ENCODE measurements around the gene CEMP1.

CEMP1 gene

DNA sequence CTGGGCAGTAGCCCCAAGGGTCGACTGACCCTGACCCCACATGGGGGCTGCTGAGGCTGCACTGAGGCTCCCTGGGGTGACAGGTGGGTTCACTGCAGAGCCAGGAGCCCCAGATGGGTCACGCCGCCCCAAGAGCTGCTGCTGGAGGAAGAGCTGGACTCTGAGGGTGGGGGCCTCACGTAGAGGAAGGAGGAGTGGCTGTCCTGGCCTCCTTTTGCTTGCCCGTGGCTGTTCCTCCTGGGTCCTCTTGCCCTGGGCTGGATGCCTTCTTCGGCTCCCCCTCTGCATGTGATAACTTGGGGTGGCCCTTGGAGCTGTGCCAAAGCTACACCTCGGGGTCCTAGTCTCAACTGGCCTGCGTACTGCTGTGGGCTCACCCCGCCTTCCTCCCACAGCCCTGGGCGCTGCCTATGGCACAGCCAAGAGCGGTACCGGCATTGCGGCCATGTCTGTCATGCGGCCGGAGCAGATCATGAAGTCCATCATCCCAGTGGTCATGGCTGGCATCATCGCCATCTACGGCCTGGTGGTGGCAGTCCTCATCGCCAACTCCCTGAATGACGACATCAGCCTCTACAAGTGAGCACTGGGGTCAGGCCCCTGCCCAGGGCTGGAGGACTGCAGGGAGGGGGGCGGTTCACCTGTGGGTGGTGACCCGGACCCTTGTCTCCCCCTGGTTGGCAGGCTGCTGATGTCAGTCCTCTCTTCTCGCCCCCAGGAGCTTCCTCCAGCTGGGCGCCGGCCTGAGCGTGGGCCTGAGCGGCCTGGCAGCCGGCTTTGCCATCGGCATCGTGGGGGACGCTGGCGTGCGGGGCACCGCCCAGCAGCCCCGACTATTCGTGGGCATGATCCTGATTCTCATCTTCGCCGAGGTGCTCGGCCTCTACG, 12.1 kb downstream of the CEMP1 start:
- DNase-seq = no peak

DNA sequence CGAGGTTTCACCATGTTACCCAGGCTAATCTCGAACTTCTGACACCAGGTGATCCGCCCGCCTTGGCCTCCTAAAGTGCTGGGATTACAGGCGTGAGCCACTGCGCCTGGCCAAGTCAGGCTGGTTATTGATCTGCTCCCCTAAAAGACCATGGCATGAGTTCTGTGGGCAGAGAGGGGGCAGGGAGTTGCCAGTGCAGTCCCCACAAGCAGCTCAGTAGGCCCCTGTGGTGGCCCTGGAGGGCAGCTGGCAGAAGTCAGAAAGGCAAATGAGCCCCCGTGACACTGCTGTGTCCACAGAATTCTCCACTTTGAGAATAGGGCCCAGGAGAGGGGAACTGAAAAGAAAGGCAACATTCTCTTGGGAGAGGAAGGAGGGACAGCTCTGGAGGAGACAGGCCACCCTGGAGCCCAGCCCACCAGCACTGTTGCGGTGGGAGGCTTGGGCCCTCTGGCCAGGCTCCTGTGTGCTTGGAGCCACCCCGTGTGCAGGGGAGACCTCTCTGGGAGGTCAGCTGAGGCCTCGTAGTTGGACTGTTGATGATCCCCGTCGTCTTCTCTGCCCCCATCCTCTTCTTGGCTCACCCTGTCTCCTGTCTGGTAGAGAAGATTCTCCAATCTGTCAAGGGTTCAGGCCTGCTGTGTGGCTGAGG, 13.1 kb downstream of the CEMP1 start:
- no peak for DNase-seq

DNA sequence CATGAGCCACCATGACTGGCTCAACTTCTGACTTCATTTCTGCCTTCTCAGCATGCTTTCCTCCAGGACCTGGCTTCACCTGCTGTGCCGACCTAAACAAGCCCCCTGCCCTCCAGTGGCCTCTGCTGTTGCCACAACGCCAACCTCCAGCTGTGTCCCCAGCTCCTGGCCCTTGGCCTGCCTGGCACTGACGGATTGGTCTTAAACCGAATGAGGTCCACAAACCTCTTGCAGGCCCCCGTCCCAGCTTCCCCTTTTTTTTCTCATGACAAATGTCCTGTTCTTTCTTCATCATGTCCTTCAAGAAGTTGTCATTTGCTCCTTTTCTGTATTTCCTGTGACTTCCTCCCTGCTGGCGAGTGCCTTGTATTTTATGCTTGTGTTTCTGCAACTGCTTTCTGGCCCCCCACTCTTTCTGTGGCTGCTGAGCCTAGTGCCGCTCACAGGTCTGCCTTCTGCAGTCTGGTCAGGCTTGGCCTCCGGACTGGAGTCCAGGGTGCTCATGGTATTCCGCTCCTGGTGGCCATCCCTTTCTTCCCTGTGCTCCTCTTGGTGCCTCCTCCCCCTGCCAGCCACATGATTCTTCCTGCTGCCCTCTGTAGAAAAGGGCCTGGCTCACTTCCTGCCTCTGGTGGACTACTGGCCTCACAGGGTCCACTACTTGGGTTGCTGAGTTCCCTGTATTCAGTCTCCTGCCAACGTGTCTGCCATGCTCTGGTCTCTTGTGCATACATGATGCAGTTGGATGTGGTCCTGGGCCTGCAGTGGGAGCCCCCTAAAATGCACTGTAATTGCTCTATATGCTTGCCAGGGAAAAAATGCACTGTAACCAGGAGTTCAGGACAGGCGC, 14.6 kb downstream of the CEMP1 start:
- no peak for DNase-seq

DNA sequence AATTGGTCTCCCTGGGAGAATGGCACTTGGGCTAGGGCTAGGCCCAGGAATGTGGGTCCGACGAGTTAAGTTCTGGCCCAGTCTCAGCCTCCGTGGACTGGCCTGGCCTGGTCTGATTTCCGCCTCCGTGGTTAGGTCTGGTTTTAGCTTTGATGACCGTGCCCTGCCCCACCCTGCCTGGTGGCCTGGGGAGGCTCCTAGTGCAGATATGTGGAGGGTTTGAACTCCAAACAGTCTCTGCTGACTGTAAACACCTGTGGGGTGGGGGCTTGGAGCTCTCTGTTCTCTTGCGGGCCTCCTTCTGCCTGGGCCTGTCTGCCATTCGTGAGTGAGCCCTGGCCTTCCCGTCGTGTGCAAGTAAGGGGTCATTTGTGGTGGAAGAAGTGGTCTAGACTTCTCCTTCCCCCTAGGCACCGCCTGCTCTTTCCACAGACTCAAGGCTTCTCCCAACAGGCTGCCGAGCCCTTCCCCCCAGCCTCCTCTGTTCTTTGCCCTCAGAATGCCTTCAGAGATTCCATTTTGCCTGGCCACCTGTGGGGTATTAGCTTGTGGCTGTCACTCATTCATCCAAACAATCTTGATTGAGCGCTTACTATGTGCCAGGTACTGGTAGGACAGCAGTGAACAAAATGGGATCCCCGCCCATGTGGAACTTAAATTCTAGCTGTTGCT, 15.9 kb downstream of the CEMP1 start:
- no peak for DNase-seq

DNA sequence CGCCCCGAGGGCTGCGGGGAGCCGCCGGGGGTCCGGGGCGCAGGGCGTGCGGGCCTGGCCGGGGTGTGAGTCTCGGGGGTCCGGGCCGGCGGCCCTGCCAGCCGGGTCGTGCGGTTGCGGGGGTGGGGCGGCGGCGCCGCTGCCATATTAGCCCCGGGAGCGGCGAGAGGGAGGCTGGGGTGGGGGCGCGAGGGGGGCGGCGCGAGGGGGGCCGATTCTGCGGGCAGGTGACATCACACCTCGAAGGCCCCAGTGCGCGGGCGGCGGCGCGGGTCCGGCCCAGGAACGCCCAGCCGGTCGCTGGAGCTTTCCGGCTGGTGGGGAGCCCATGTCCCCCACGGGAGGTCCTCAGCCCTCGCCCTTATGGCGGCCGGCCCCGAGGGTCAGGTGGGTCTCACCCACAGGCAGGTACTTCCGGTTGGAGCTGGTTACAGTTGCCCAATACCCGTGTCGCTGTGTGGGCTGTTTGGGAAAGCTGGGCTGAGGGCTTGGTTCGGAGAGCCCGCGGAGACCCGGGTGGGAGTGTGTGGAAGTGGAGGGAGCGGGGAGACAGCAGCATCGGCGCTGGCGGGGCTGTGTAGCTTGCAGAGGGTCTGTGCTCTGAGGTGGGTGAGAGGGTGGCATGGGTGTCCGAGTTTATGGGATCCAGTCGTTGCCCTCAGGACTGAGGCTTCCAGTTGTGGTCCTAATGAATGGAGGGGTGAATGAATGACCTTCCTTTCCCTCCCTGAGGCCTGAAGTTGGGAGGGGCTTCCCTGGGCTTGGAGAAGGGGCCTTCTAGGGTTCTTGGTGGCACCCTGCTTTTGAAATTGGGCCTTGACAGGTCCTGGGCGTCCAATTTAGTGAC, 16.7 kb downstream of the CEMP1 start:
- DNase-seq = peak; percentile 32

DNA sequence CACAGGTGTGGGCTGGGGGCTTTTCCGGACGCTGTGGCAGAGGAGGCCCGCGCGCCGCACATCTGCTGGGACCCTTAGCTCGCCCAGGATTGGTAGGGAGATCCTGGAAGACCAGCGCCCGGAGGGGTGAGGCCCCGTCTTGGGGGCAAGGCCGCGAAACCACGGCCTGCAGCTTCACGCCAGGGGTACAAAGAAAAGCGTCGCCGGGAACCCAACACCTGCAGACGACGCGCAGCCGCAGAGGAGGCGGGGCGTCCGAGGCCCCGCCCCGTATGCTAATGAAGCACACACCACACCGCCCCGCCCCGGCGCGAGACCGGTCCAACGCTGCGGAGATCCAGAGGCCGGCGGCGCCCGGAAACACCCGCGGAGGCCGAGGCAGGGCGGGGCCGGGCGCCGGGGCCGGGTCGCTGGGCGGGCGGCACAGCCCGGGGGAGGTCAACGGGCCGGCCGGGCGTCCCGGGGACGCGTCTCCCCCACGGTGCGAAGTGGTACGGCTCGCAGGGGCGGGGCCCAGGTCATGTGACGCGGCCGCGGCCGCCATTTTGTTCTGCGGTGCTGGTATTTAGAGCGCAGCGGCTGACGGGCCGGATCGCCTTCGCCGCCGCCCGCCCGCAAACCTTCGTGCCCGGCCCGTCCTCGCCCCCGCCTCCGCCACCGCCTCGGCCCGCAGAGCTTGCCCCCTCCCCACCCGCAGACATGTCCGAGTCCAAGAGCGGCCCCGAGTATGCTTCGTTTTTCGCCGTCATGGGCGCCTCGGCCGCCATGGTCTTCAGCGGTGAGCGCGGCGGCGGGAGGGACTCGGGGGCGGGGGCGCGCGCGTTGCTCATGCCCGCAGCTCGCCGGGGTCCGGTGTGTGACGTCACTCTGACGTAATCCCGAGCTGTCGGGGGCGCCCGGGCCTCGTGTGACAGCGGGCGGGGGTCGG, 17.5 kb downstream of the CEMP1 start, which contains the start of gene ATP6V0C:
Gene ATP6V0C (plus strand): TSS at position 548 of the 928 bp plus-strand sequence. CDS start 152 bp downstream, at position 700.
- DNase-seq = peak; percentile 93

DNA sequence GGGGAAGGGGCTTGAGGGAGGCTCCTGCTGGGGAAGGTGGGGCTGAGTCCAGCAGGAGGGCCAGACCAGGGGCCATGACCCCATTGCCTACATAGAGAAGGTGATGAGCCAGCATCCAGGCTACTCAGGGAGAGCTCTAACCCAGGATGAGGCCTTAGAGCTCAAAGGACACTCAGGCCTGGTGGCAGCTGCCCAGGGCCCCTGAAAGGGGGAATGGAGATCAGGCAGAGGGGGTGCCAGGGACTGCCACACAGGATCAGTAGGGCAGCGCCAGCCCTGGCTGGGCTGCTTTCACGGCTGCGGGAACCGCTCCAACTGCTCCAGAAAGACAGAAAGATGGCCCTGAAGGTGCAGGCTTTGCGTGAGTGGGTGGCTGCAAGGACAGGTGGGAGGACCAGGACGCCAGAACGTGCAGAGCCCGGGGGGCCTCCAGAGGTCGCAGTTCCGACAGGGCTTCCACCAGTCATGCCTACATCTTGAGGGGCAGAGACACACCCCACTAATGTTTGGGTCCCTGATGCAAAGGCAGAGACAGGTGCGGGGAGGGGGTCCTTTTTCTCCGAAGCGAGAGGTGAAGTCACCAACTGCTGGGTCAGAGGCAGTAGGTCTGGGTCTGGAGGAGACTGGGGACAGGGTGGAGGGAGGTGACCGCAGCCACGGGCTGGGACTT, 18.3 kb downstream of the CEMP1 start:
- DNase-seq = no peak

DNA sequence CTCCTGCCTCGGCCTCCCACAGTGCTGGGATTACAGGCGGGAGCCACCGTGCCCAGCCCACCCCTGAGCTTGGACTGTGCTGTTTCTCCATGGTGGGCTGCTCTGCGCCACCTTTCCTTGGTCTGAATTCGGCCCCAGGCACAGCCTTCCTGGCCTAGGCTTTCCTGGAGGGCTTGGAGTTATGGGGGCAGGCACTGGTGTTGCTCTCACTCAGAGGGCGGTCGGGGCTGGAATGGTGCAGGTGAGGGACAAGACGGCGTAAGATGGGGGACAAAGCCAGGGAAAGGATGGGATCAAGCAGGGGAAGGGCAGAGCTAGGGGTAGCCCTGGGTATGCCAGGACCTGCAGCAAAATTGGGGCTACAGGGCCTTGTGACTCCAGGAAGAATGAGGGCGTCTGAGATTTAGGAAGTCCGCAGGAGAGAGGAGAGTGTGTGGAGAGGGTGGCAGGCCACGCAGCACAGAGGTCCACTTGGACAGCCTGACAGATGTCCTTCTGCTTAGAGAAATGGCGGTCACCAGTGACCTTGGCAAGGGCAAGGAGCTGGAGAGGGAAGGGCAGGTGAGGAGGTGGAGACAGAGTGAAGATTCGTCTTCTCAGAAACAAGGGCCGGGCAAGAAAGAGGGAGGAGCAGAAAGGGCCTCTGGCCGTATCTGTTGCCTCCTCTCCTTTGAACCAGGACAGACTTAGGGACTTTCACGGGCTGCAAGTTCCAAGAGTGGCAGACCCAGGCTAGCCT, 19.0 kb downstream of the CEMP1 start:
- DNase-seq = no peak

DNA sequence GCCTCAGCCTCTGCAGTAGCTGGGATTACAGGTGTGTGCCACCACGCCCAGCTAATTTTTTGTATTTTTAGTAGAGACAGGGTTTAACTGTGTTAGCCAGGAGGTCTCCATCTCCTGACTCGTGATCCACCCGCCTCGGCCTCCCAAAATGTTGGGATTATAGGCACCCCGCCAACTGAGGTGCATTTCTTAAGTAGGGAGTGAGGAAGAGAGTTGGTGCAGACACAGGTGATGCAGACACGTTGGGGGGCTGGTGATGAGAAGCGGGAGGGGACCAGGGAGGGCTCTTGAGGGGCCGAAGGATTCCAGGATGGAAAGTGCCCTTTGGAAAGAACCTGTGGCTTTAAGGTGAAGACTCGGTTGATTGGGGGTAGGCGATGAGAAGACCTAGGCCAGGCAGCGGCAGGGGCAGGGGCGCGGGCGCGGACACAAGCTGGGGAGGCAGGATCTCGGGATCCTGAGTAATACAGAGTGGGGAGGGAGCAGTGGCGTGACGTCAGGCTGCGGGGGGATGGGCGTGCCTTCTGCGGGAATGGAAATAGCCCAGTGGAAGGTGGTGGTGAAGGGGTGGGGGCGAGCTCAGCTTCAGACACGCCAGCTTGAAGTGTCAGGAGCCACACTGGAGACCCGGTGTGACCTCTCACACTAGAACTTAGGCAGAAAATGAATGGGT, 19.9 kb downstream of the CEMP1 start:
- no peak for DNase-seq

DNA sequence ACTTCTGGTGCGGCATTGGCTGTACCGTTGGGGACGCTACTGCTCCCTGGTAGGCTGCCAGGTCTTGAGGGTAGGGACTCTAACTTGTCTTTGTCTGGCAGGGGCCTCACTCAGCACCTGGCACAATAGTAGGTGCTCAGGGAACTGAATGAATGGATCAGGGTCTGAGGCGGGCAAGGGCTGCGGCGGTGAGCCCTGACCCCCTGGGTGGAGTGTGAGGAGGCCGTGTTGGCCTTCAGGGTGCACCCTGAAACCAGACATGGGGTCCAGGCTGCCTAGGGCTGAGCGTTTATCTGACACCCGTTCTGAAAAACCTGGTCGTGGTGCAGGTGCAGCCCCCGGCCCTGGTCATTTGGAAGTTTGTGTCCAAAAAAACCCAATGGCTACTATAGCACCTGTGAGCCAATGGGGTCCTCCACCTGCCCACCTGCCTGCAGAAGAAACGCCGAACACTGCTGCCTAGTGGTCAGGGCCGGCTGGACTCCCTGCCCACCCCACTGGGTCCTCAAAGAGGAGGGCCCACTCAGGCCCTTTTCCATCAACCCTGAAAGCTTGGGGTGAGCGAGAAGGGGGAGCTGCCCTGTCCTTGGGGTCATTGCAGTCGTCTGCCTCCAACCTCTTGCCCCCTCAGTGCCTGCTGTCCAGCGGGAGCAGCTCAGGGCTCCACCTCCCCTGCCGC, 22.3 kb downstream of the CEMP1 start:
- no peak for DNase-seq

DNA sequence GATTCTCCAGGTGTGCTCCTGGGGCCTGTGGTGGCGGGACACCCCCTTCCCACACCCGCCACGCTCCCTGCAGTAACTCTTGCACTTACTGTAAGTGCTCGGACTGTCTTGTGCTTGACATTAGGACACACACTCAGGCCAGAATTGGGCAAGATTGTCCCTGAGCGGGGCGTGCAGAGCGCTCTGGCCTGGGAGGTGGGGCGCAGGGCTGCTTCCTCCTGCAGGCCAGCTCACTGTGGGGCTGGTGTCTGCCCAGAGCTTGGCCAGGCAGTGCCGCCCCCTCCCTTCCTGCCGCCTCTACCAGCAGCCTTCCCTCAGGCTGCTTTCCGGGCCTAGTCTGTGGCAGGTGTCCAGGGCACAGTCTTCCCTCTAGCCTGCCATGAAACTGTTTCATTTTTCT, 23.5 kb downstream of the CEMP1 start:
- no peak for DNase-seq

DNA sequence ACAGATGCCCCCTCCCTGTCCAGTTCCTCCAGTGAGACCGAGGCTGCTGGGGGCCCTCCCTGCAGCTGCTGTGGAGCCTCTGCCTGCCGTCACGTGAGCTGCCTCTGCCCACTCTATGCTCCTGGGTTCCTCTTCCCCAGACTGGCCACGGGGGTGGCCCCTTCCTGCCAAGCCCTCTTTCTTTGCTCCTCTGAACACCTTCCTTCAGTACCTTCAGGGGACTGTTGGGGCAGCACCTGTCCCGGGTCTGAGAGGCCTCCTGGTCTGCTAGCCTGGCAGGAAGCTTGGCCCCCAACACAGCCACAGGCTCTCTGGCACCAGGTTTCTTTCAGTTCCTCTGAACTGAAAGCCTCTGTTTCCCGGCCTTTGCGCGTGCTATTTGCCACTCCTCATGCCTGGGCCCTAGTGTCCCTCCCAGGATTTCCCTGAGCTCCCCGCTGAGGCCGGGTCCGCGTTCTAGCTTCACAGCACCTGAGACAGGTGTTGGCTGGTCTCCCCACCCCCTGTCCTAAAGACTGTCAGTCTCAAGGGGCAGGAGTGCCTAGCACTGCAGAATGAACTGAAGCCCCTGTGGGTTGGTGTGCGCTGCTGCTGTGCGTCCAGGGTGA, 24.1 kb downstream of the CEMP1 start:
- no peak for DNase-seq

DNA sequence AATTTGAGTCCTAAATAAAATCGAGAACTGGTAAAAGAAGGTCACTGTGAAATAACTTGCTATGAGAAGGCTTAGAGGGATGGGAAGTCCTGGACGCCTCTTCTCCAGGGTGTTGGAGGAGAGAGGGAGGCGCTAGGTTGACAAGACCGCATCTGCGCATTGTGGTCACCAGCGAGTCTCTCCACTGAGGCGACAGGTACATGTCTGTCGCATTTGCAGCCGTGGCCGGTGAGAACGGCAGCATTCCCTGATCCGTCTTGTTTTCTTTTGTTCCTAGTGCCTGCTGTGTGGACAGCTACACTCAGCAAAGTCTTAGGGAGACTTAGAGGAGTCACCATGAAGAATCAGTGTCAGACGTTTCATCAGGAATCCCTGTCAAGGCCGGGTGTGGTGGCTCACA, 25.5 kb downstream of the CEMP1 start:
- DNase-seq = no peak

DNA sequence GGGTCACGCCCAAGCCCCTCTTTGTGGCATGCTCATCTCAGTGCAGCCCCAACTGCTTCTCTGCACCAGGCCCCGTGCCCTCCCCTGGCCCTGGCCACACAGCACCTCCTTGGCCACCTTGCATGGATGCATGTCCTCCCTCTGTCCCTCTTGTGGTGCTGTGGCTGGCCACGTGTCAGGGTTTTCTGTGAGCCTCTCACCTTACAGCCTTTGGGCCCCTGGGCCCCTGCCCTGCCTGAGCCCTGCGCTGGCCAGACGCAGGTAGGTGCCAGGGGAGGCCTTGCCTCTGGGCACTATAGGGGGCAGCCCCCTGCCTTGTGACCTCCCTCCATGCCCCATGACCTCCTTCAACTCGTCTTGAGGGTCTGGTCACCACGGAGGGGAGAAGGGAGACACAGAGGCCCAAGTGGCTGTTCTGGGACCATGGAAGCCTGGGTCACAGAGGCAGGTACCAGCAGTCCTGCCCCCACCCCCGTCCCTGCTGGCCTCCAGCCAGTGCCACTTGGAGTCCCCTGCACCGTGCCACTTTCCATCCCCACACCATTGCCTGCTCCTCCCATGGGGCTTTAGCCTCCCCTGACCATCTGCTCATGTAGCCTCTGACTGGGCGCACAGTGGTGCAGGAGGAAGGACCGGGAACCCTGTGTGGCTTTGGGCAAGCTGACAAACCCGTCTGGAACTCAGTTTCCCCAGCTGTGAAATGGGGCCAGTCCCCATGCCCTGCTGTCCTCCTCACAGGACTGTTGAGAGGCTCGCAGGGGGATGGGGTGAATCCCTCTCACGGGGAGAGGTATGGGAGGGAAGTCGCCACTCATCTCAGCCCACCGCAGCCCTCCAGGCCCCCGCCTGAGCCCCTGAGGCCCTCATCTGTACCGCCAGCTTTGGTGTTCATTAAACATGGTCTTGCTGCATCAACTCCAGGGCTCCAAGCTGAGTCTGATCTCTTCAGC, 29.0 kb downstream of the CEMP1 start:
- no peak for DNase-seq

DNA sequence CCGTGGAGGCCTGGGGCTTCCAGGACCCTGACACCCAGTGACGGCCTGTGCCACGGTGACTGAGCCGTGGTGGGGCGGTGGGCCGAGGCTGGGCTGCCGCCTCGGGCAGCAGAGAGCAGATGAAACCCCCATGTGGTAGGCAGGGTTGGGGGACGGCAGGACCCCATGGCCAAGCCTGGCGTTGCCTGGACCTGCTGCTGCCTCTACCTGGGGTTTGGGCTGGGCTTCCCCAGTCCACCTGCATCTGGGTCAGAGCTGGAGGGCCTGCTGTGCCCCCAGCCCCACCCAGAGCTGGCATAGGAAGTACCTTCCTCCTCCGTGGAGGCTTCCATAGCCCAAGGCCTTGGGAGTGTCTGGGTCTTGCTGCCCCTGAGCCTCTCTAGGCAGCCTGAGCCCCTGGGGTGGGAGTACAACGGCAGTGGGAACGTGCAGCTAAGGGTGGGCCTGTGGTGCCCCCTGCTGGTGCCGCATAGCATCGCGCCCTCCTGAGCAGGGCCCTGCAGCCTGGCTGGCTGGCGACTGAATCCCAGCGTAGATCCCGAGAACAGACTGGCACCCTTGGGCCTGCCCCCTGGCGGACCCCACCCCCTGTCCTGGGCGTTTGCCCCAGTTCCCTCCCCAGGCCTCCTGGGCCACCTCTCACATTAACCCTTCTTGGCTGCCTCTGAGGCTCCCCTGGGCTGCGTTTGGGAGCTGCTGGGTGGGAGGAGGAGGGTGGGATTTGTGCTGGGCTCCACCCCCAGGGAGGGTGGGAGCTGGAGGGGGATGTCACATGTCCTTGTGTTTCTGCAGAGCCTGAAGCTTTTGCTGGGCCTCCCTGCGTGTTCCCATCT, 30.1 kb downstream of the CEMP1 start:
- peak; percentile 97 for DNase-seq
